C4-2B (cell line): ENCODE results near the gene LARP4.

Source experiments
- ZFX ChIP-seq: fragments of 450-650 bp; IDR thresholded peaks from 2 replicates; pipeline ENCODE4 v1.6.1; 2017
- TF ChIP-seq, protein P1 (sequence below): fragments of 450-650 bp; conservative IDR thresholded peaks from 2 replicates; pipeline ENCODE4 v1.5.1; 2017; ENCODE audit warnings: mild to moderate bottlenecking

DNA sequence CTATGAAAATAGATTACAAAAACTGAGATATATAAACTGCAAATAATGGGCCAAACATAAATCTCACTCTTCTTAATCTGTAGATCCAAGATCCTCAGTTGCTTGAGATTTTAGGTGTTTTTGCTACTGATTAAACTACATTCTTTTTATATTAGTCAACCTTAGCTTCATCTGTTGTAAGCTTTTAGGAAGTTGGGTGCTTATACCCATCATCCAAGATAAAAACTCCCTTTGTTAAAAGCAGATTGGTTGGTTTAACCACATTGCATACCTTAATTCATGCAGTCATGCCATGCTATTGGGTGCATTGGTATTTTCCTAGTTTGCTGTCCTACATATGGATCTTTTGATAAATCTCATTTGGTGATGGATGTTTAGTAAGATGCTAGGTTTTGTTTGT lies 57.9 kb downstream of the LARP4 start:
- TF ChIP-seq, protein P1, sequence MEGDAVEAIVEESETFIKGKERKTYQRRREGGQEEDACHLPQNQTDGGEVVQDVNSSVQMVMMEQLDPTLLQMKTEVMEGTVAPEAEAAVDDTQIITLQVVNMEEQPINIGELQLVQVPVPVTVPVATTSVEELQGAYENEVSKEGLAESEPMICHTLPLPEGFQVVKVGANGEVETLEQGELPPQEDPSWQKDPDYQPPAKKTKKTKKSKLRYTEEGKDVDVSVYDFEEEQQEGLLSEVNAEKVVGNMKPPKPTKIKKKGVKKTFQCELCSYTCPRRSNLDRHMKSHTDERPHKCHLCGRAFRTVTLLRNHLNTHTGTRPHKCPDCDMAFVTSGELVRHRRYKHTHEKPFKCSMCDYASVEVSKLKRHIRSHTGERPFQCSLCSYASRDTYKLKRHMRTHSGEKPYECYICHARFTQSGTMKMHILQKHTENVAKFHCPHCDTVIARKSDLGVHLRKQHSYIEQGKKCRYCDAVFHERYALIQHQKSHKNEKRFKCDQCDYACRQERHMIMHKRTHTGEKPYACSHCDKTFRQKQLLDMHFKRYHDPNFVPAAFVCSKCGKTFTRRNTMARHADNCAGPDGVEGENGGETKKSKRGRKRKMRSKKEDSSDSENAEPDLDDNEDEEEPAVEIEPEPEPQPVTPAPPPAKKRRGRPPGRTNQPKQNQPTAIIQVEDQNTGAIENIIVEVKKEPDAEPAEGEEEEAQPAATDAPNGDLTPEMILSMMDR: no peak
- TF ChIP-seq ZFX: no peak
